HG03097 (cell line): ENCODE measurements around the gene HDAC9.

Source experiments
- ATAC-seq: cut with Tn5 transposase; IDR thresholded peaks from one replicate; pipeline ENCODE4 v1.9.1; 2021; ENCODE audit not compliant: unreplicated experiment, low FRiP score

Gene HDAC9

GRCh38 chr7:18521236-18521589, 25.7 kb downstream of the HDAC9 start:
- no peak for ATAC-seq

- ATAC-seq = peak; percentile 39
These were observed 26.5 kb downstream of the HDAC9 start for GRCh38 chr7:18521945-18522566.

GRCh38 chr7:18524248-18524647, 28.7 kb downstream of the HDAC9 start:
- ATAC-seq = no peak

- no peak for ATAC-seq
These were observed 30.9 kb downstream of the HDAC9 start for GRCh38 chr7:18526368-18526878.

GRCh38 chr7:18529239-18529638, 33.7 kb downstream of the HDAC9 start:
- no peak for ATAC-seq

- peak; percentile 70 for ATAC-seq
These were observed 35.0 kb downstream of the HDAC9 start for GRCh38 chr7:18530224-18531179.

- no peak for ATAC-seq
These were observed 36.0 kb downstream of the HDAC9 start for GRCh38 chr7:18531539-18531938.

- no peak for ATAC-seq
These were observed 37.3 kb downstream of the HDAC9 start for GRCh38 chr7:18532813-18533212.

- ATAC-seq = no peak
These were observed 38.9 kb downstream of the HDAC9 start for GRCh38 chr7:18534481-18534880.

- no peak for ATAC-seq
These were observed 40.4 kb downstream of the HDAC9 start for GRCh38 chr7:18535810-18536415.

GRCh38 chr7:18536486-18536885, 40.9 kb downstream of the HDAC9 start:
- no peak for ATAC-seq

GRCh38 chr7:18538554-18539250, 43.2 kb downstream of the HDAC9 start:
- peak; percentile 69 for ATAC-seq

- ATAC-seq = no peak
These were observed 44.8 kb downstream of the HDAC9 start for GRCh38 chr7:18540396-18540795.

GRCh38 chr7:18541181-18541870, 45.8 kb downstream of the HDAC9 start:
- no peak for ATAC-seq

- no peak for ATAC-seq
These were observed 46.3 kb downstream of the HDAC9 start for GRCh38 chr7:18541871-18542212.

GRCh38 chr7:18546576-18546975, 51.0 kb downstream of the HDAC9 start:
- no peak for ATAC-seq

- peak; percentile 68 for ATAC-seq
These were observed 52.1 kb downstream of the HDAC9 start for GRCh38 chr7:18547509-18548187.

- no peak for ATAC-seq
These were observed 53.0 kb downstream of the HDAC9 start for GRCh38 chr7:18548534-18548933.

- no peak for ATAC-seq
These were observed 55.0 kb downstream of the HDAC9 start for GRCh38 chr7:18550574-18550973.
